Measurements from ENCODE around the gene GAS2L2.

GAS2L2 gene

GRCh38 chr17:35744830-35745229 is 8.2 kb downstream of the GAS2L2 start:
- no peak for DNase-seq

- DNase-seq = peak in 1 of 2 experiments; percentile 46
Measured at GRCh38 chr17:35743626-35744328, 9.3 kb downstream of the GAS2L2 start.

GRCh38 chr17:35742896-35743477 is 10.1 kb downstream of the GAS2L2 start:
- DNase-seq = peak in 1 of 2 experiments; percentile 15

GRCh38 chr17:35742496-35742895 is 10.5 kb downstream of the GAS2L2 start:
- DNase-seq = no peak

- peak; percentile 44 to 50 for DNase-seq
Measured at GRCh38 chr17:35740997-35741931, 11.8 kb downstream of the GAS2L2 start.

GRCh38 chr17:35740216-35740615 is 12.8 kb downstream of the GAS2L2 start:
- DNase-seq = no peak

GRCh38 chr17:35738519-35739133 is 14.4 kb downstream of the GAS2L2 start:
- no peak for DNase-seq

GRCh38 chr17:35736236-35736635 is 16.8 kb downstream of the GAS2L2 start:
- DNase-seq = no peak

- DNase-seq = no peak
Measured at GRCh38 chr17:35735036-35735805, 17.8 kb downstream of the GAS2L2 start.

GRCh38 chr17:35734396-35734795 is 18.6 kb downstream of the GAS2L2 start:
- DNase-seq = no peak

- DNase-seq = no peak
Measured at GRCh38 chr17:35733366-35733765, 19.7 kb downstream of the GAS2L2 start.

GRCh38 chr17:35732806-35733136 is 20.3 kb downstream of the GAS2L2 start:
- no peak for DNase-seq

- DNase-seq = no peak
Measured at GRCh38 chr17:35731917-35732805, 20.9 kb downstream of the GAS2L2 start.

- DNase-seq = peak; percentile 56 to 74
Measured at GRCh38 chr17:35731239-35731916, 21.7 kb downstream of the GAS2L2 start, which contains the start of gene RASL10B. RASL10B (plus strand) TSS chr17:35731639; CDS start chr17:35735185, 3,546 bp downstream.

GRCh38 chr17:35730400-35731005 is 22.5 kb downstream of the GAS2L2 start:
- DNase-seq = no peak

- DNase-seq = no peak
Measured at GRCh38 chr17:35729405-35729833, 23.6 kb downstream of the GAS2L2 start.

GRCh38 chr17:35728551-35728950 is 24.5 kb downstream of the GAS2L2 start:
- DNase-seq = no peak

GRCh38 chr17:35727635-35728034 is 25.4 kb downstream of the GAS2L2 start:
- no peak for DNase-seq

- no peak for DNase-seq
Measured at GRCh38 chr17:35726953-35727460, 26.0 kb downstream of the GAS2L2 start.

Measured in activated T-cell treated with anti-CD3 and anti-CD28 coated beads, Interleukin-2, amount 50 U/mL, for 48 hours (primary cell).